HG02798 (cell line): Measurements from ENCODE around the gene SMARCAL1.

ENCODE experiments used
- ATAC-seq: cut with Tn5 transposase; IDR thresholded peaks from one replicate; pipeline ENCODE4 v1.9.1; 2021; ENCODE audit warnings: mild to moderate bottlenecking; ENCODE audit not compliant: unreplicated experiment, poor library complexity

The SMARCAL1 gene

DNA sequence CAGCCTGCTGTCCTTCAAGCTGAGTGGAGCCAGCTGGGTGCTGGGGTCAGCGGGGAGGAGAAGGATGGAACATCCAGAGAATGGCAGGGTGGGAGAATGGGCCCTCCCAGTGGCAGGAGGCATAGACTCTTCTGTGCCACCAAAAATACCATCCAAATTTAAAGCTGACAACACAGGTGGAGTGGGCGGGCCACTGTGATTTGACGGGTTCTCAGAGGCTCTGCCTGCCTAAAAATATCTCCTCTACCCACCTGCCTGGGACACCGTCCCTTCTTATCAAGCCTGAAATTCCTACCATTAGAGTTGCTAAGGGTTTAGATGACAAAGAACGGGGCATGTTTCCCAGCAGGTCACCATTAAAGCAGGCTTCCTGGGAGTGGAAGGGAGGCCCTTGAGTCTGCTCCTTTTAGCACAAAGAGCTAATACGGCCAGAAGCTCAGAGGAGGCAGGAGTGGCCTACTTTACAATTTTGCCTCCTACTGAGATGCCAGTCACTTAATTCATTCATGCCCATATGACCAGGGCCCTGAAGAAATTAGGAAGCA lies 20.2 kb upstream of the SMARCAL1 start:
- no peak for ATAC-seq

DNA sequence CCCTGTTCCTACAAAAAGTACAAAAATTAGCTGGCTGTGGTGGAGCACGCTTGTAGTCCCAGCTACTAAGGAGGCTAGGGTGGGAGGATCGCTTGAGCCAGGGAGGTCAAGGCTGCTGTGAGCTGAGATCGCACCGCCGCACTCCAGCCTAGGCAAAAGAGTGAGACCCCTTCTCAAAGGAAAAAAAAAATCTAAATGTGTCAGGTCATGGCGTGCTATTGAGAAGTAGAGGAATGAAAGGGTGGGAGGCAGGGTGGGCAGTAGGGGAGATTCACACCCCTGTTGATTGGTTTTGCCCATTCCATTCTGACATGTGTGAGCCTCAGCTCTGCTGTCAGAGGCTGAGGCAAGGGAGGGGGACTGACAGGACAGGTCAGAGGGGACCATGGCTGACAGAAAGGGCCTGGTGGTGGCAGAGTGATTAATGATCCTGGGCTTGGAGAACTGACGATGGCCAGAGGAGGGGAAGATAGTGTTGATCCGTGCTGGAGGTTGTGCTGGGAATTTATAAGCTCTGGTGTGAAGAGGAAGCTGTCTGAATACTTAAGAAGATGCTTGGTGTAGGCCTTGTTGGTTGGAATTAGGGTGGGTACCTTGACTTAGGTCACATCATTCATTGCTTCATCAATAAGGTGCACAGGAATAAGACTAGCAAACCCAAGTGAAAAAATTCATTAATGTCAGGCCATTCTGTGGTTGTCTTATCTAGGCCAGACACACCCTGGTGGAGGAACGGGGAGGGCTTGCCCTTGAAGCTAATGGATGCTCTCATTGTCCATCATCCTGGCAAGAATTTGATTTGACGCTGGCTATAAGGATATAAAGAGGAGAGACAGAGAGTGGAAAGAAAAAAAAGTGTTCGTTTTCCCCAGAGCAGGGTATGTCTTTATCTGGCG lies 19.1 kb upstream of the SMARCAL1 start:
- ATAC-seq, result no peak

DNA sequence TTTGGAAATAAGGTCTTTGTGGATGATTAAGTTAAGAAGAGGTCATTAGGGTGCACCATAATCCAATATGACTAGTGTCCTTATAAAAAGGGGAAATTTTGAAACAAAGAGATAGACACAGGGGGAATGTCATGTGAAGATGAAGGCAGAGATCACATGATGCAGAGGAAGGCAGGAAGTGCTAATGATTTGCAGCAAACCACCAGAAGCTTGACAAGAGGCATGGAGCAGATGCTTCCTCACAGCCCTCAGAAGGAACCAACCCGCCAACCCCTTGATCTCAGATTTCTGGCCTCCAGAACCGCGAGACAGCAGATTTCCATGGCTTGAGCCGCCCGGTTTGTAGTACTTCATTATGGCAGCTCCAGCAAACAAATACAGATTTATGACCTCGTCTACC lies 17.4 kb upstream of the SMARCAL1 start:
- ATAC-seq, result no peak

DNA sequence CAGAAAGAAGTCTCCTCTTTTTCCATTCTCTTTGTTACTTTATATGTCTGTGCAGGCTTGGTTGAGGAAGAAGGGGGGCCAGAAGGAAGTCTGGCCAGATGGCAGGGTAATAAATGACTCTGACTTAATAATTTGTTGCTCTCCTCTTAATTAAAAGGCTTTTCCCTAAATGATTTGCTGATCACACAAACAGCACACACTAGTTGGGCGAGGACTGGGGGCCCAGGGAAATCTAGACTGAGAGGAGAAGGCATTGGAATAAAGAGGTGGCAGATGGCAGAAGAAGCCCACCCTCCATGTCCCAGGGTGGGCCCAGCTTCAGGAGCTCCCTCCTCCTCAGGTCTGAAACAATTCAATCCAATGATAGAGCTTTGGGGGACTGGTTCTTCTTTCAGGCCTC lies 12.7 kb upstream of the SMARCAL1 start:
- ATAC-seq, result no peak

DNA sequence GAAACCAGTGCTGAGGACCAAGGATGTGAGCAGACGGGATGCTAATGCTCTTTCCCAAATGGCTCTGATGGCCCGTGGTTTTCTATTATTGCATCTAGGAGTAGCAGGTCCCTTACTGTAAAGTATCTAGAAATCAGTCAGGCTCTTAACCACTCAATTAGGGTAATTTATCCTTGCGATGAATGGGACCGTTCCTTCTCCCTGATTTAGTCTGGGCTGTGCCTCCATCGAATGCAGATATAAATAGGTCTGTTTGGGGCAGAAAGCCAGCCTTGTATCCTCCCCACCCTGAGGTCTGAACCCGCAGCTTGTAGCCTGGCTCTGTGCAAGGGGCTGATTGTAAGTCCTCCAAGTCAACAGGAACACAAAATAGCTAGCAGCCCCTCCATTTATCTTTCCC lies 9.5 kb upstream of the SMARCAL1 start:
- ATAC-seq, result no peak

DNA sequence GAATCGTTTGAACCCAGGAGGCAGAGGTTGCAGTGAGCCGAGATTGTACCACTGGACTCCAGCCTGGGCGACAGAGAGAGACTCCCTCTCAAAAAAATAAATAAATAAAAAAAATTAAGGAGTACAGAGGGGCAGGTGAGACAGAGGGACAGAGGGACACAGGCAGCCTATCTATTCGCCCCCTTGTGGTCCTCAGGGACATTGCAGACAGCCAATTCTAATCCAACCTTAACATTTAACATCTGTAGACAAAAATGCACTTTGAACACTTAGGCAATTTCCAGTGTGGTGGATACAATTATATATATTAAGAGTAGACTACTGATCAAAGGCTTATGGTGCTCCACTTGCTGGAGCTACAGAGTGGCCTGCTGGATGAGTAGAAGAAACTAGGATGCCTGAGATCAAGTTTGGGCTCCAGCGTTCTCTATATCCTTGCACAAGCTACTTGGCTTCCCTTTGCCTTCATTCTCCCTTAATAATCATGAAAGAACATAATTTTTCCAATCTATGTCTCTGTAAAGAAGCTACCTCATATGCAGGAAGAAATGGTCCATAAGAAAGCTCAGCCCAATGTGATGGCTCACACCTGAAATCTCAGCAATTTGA lies 8.2 kb upstream of the SMARCAL1 start:
- peak; percentile 64 for ATAC-seq

DNA sequence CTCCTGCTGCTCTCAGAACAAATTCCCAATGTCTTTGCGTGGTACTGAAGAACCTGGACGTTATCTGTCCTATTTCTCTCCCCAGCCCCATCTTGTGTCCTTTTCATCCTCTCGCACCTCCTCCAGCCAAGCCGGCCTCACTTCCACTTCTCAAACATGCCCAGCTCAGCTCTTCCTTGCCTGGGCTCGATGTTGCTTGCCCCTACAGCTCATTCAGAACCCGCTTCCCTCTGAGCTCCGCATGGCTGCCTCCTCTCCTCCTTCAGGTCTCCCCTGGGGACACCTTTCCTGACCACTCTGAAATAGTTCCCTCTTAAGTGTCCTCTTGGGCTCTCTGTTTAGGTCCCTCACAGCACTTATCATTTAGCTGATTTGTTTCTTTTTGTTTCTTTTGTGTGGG lies 6.7 kb upstream of the SMARCAL1 start:
- ATAC-seq, result no peak

DNA sequence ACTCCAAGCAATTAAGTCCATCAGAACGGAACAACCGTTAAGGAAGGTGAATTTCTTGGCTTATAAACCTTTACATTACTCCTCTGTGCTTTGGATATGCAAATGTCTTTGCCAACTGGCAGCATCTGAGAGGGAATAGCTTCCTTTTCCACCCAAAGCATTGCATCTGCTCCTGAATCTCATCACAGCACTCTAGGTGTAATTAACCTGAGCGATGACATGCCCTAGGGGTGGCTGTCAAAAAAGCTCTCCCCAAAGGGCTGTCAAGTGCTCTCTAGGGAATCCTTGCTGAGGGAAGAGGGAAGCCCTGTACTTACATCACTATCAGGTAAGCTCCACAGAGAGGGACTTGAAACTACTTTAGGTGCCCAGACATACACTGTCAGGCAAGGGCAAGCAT lies 5.5 kb upstream of the SMARCAL1 start:
- ATAC-seq, result no peak

DNA sequence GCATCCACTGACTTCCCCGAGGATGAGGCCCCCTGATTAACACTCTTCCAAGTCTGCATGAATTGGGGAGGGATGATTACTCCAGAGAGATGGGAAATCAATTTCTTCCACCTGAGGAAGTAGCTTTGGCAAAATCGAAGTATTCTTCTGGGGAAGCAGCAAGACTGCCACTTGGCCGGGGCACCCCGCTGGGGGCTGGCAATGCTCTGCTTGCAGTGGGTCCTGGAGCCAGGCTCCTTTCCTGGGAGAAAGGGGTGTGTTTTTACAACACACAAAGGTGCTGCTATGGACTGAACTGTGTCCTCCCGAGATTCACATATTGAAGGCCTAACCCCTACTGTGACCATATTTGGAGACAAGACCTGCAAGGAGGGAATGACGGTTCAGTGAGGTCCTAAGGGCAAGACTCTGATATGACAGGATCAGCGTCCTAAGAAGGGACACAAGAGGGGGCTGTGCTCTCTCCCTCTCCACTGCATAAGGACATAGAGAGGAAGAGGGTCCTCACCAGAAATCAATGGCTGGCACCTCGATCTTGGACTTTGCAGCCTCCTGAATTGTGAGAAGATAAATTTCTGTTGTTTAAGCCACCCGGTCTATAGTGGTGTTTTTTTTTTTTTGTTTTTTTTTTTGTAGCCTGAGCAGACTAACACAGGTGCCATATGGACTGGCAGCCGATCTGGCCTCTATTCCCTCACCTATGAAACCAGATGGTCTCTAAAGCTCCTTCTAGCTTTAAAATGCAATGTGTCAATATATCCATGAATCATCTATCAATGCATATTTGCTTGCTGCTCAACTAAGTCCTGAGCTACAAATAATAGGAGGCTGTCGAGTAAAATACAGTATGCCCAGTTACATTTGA lies 3.6 kb upstream of the SMARCAL1 start:
- no peak for ATAC-seq

DNA sequence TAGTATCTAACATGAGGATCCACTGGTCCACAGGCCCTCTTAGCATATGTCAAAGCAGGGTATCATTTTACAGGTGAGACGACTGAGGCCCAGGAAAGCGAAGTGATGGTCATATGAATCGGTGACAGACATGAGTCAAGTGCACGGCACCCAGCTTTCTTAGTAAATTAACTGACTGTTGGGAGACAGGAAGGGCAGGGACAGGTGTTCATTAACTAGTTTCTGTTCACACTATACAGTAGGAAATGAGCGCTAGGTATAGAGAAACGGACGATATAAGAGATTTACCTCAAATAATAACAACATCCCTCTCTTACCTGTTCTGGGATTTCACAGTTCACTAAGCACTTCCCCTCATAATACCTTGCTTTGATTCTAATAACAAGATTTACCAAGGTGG lies 1.7 kb upstream of the SMARCAL1 start:
- no peak for ATAC-seq

DNA sequence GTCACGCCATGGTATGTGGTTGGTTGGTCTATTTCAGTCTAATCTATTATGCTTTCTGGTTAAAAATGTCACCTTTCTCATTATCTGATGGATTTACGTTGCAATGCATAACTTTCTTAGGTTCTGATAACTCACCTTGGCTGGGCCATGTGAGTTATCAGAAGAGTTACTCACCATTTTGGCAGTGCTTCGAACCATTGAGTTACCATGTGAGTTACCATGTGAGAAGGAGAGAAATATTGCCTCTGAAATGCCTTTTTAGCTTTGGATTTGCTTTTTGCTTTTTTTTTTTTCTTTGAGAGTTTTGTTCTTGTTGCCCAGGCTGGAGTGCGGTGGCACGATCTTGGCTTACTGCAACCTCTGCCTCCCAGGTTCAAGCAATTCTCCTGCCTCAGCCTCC lies 1.6 kb downstream of the SMARCAL1 start:
- no peak for ATAC-seq

DNA sequence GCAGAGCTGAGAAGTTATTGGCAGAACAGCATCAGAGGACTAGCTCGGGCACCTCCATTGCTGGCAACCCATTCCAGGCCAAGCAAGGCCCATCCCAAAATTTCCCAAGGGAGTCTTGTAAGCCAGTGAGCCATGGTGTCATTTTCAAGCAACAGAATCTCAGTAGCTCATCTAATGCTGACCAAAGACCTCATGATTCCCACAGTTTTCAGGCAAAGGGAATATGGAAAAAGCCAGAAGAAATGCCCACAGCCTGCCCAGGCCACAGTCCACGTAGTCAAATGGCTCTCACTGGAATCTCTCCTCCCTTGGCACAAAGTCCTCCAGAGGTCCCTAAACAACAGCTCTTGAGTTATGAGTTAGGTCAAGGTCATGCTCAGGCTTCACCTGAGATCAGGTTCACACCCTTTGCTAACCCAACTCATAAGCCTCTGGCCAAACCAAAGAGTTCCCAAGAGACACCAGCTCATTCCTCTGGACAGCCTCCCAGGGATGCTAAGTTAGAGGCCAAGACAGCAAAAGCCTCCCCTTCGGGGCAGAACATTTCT lies 2.6 kb downstream of the SMARCAL1 start:
- no peak for ATAC-seq

DNA sequence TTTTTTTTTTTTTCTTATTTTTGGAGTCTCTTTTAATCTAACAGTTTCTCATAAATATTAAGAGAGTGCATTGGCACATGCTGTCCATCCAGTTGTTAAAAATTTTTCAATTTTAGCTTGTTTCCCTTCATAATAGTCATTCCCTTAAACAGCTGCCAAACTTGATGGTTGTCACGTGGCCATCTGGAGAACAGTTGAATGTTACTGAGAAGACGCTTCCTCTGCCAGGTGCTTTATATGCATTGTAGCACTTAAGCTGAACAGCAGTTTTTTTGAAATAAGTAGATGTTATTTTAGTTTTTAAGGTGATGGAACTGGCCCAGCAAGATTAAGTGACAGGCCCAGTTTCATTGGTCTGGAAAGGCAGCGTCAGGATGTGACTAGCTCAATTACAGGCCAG lies 3.3 kb downstream of the SMARCAL1 start:
- ATAC-seq, result no peak

DNA sequence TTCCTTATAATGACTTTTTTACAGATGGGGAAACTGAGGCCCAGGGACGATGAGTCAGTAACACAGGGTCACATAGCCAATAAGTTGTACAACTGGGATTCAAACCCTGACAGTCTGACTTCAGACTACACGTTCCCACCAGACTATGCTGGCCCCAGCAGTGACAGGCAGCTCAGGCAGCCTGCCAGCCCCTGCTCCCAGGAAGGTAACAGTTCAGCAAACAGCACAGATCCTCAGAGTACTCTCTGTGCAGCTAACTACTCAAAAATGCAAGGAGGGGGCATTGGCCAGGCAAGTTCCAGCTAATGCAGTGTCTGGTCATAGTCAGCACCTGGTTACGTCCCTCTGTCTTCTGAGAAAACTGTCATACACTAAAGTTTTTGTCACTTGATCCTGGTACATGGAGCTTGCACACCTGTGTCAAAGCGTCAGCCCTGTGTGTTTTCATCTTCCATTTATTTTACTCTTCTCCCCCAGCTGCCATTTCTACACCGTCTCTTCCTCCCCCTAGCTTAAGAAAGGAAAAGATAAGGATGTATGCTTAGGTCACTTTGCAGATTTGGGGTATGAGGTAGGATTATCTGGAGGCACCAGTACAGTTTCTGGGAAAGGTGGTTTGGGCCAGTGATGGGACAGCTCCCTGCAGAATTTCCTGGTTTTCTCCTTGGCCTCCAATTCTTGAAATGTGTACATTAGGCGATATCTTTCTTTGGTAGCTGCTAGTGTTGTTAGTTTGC lies 4.5 kb downstream of the SMARCAL1 start:
- no peak for ATAC-seq

DNA sequence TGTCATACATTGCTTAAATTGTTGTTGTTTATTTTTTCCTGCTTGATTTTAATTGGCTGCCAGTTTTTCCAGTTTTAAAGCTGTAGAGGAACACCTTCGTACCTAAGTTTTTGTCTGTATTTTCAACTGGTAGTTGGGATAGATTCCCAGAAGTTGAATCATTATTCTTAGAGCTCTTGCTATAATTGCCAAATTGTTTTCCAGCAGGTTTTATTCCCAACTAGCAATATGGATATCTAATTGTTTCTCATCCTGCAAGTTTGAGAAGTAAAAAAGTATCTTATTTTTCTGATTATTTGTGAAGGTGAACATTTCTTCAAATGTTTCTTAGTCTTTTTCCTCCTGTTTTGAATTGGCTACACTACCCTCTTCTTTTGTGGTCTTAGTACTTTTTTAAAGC lies 6.7 kb downstream of the SMARCAL1 start:
- no peak for ATAC-seq

DNA sequence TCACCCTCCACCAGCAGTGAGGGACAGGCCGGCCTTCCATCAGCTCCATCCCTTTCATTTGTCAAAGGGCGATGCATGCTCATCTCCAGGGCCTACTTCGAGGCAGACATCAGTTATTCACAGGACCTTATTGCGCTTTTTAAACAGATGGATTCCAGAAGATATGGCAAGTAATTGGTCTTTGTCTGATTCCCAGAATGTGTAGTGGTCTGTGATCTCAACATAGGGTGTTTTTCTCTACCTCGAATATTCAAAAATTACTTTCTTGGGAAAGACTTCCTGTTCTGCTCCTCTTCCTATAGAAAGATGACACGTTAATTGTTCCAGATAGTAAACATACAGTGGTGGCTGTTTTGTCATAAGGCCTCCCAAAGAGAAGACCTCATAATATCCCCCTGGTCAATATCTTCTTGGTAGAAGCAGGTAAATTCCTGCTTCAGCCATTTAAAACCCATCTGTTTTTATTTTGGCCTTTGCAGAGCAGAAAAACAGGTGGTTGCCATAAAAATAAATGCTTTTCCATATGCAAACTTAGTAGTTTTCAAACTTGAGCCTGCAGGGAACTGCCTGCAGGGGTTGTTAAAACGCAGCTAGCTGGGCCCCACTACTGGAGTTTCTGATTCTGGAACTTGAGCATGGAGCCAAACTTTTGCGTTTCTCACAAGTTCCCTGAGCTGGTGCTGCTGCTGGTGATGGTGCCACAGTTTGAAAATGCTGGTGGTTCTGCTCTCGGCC lies 8.2 kb downstream of the SMARCAL1 start:
- ATAC-seq, result no peak

DNA sequence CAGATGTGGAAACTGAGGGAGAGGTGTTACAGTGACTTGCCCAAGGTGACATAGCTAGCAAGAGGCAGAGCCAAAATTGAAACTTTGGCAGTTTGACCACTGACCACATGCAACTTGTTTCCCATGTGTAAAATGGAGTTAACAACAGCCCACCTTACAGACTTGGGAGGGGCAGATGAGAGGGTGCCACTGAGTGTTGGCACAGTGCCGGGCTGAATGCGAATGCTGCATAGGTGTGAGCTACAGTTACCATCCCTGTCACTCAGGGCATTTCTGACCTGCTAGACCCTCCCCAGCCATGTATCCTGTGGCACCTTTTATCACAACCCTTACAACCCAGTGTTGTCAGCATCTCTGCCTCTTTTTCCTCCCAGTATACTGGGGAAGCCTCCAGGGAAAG lies 10.8 kb downstream of the SMARCAL1 start:
- ATAC-seq, result no peak

DNA sequence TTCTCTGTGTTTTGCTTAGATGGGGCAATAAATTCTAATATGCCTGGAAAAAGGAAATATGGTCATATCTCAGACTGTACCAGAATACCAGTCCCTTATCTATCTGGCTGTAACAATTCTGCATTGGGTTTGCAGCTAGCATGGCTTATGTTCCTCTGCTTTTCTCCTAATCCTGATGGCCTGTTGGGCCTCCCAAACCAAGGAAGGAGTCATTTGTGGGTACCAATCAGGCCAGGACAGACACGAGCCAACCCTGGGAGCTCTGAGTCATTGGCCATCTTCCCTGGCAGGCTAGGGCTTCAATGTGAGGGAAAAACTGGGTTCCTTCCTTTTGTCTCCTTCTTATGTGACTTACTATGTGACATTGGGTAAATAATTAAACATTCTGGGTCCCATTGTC lies 12.0 kb downstream of the SMARCAL1 start:
- no peak for ATAC-seq
